ENCODE data around the gene TMTC2. TPM values are rescaled to one million over a fixed set of nuclear protein-coding genes. Genes with fewer than 3 reads are reported as not detected.
"Not testable (repeated sequence)": the region's sequence is repeated elsewhere in the genome, so short reads cannot be mapped to it uniquely, and the experiment has no call there.

TMTC2 gene
- polyA plus RNA-seq, 10 donors, result 12.2 to 26.3 (median 16.2) TPM

DNA sequence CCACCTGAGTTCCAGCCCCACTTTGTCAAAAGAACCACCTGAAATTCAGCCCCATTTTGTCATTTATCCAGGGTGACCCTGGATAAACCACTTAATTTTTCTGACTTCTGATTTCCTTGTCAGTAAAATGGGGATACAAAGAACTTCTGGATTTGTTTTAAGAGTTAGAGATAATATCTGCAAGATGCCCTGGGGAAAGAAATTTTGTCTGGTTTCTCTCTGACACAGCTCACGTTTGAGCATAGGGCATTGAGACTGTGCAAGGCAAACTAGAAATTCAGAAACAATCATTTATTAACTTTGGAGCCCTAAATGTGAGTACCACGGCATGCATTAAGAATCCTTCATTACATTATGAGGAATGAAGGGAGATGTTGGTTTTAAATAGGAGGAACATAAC, 37.2 kb downstream of the TMTC2 start:
- no peak for DNase-seq

- no peak for DNase-seq
These were observed 39.0 kb downstream of the TMTC2 start for GRCh38 chr12:82725741-82726140.

- DNase-seq, result no peak
These were observed 41.2 kb downstream of the TMTC2 start for GRCh38 chr12:82727886-82728285.

GRCh38 chr12:82728710-82729109, 42.0 kb downstream of the TMTC2 start:
- no peak for DNase-seq

- DNase-seq, result peak; percentile 24 to 46 (median 28)
These were observed 44.3 kb downstream of the TMTC2 start for GRCh38 chr12:82730953-82731459.

- peak in 1 of 3 donors; percentile 16 for DNase-seq
These were observed 53.7 kb downstream of the TMTC2 start for GRCh38 chr12:82740129-82741000.

DNA sequence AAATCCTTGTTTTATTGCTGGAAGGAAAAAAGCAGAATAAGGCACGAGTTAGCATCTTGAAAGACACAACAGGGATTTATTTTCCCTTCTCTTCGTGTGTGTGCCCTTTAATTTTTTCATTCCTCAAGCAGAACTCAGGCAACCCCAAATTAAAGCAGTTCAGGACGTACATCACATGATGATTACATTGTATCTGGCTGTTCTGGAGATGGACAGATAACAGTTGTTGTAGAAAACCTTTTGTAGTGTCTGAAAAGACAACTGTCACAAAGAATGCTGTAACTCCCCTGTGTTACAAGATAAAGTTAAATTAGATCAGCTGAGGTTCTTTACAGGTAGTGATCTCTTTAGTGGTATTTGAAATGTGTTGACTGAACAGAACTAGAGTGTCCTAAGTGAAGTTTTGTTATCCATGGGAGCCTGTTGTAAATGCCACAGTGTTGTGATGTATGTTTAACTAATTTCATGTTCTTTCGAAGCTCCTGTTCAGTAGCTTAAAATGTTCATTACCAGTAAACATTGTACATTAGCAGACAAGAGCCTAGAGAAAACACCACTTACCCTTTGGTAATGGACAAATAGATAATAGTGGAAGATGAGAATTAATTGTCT, 58.5 kb downstream of the TMTC2 start:
- DNase-seq, result no peak

DNA sequence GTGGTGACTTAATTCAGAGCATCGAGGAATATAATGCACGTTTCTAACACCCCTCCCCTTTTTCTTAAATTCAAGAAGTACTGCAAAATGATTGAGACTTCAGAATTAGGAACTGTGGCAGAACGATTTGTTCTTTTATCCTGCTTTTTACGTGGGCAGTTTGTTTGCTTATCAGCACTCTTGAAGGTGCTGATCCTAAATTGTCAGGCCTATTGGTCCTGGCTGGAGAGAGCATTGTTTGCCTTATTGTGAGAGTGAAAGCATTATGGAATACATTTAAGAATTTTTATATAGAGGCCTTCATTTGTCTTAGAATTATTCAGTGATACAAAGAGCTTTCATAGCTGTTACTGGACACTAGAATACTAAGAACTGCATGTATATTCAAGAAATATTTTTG, 59.1 kb downstream of the TMTC2 start:
- DNase-seq, result no peak

- no peak for DNase-seq
These were observed 60.0 kb downstream of the TMTC2 start for GRCh38 chr12:82746668-82747067.

DNA sequence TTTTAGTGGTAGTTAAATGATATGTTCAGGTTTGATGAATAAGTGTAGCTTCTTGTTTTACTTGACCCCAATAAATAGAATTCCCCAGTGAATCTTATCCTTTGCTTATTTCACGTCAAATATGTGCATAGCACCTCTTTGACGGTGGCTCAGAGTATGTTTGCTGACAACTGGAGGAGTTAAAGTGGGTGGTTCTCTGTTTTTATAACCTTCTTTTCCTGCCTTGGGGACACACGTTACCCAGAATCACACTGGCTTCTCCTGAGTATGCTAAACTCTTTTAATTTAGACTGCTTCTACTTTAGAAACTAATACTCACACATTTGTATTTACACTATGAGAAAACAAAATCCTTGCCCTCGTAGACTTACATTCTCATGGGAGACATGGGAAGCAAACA, 62.3 kb downstream of the TMTC2 start:
- DNase-seq, result no peak

- no peak for DNase-seq
These were observed 68.2 kb downstream of the TMTC2 start for GRCh38 chr12:82754856-82755255.

DNA sequence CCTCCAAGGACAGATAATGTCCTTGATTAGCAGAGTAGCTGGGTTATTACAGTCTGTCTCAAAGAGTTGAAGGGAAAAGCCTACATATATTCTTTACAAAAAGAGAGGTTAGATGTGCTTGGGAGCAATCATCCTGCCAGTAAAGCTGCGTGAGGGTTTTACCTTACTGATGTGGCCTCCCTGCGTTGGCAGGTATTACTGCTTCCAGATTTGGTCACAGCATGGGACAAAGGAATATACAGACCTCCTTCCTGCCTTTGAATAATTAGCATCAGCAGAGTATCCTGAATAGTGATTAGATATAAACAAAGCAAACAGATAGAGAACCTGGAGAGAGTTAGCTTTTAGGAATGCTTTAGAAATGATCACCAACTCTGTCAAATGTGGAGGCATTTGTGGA, 69.6 kb downstream of the TMTC2 start:
- DNase-seq, result no peak

- no peak for DNase-seq
These were observed 70.4 kb downstream of the TMTC2 start for GRCh38 chr12:82757059-82757458.

DNA sequence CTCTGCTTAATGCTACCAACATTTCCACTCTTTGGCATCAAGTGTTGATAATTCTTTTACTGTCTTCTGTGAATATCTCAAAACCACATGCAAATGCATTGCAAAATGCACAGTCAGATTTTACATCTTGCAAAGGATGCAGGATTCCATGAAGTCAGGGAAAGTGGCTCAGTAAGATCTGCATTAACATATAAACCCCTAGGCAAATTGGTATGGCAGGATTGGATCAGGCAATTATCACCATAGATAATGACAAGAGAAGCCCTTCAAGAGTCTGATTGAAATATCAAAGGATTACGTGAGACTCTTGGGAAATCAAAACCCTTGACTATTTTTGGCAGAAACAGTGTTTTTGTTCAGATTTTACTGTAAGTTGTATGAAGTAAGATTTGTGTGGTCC, 71.0 kb downstream of the TMTC2 start:
- no peak for DNase-seq

- peak in 2 of 3 donors; percentile 7 to 21 for DNase-seq
These were observed 72.1 kb downstream of the TMTC2 start for GRCh38 chr12:82758749-82759330.

- no peak for DNase-seq
These were observed 73.7 kb downstream of the TMTC2 start for GRCh38 chr12:82760423-82760822.

DNA sequence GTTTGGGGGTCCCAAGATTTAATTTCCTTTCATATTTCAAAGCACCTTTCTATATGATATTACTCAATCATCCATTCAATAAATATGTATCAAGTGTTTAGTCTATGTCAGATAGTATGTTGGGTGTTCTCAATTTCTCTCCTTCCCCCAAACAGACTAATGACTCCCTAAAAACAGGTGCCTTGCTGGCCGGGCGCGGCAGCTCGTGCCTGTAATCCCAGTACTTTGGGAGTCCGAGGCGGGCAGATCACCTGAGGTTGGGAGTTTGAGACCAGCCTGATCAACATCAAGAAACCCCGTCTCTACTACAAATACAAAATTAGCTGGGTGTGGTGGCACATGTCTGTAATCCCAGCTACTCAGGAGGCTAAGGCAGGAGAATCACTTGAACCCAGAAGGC, 78.5 kb downstream of the TMTC2 start:
- not testable (repeated sequence) for DNase-seq

GRCh38 chr12:82765971-82766705, 79.4 kb downstream of the TMTC2 start:
- no peak for DNase-seq

DNA sequence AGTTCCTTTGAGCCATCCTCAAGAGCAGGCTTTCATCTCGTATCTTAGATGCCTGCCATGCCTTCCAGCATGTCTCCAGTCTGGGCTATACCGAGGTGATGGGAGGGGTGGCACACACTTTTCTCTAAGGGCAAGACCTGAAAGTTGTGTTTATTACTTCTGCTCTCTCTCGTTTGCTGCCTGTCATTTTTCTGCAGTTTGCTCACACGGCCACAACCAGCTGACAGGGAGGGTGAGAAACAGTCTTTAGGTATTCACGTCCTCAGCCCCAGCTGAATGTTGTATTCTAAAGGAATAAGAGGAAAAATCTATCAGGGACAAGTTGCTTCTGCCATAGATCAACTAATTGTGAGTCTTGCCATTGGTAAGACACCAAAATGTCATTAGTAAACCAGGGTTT, 88.0 kb downstream of the TMTC2 start:
- DNase-seq, result no peak

DNA sequence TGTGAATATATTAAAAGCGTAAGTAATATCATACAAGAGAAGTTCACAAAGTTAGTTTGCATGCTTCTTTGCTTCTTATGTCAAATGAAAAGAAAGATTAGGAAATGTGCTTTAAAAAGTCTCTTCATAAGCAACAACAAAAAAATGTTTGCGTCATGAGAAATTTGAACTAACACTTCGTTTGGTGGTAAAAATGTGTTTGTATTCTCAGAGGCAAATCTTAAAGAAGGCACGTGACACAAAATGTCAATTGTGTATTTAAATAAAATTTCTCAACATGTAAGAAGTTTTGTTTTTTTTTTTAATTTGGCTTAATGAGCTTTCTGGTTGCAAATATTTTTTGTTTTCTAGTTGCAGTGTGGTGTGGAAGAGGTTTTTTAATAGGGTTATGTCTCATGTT, 93.8 kb downstream of the TMTC2 start:
- DNase-seq, result no peak

DNA sequence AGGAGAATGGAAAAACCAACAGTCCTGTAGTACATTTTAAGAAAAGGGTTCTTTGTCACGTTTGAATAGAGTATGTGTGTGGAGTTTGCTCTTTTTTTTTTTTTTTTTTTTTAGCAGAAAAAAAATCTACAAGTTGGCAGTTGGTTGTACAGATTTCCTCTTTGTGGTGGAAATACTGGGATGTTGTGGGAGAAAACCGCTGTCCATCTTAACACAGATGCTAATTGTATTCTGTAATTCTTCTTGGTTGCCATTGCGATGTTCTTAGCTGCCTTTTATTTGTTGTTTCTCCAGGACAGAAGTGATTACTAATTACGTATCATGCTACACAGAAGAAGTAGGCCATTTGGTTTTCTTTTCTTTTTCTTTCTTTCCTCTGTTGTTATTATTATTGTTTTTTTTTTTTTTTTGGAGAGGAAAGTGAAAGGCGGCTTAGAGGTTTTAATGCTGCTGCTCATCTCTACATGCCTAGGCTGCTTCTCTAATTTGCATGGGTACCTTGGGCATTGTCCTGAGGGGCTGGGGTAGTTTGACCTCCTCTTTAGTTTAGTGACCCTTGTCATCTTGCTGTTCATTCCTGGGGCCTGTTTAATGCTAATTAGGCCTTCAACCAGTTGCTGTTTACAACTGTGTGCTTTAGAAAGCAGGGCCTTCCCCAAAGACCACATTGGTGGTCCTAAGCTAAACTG, 94.7 kb downstream of the TMTC2 start:
- DNase-seq, result no peak

DNA sequence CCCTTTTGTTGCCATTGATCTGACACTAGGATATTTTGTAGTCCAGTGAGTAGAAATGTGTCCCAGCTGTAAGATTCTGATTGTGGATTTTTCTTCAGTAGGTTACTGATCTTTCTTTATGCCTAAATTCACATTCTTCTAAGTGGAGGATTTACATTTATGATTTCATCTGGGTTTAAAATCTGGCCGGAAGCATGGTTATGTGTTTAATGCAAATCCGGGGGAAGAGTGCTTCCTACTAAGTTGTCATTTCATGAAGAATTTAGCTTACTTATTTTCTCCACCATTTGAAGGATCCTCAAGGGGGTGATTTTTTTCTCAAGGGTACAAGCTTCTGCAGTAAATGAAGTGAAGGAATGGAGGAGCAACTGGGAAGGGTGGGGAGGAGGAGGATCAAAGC, 96.7 kb downstream of the TMTC2 start:
- no peak for DNase-seq
